GM18520 (cell line): ENCODE measurements around the gene FNDC3B.
"Not testable (repeated sequence)": the region's sequence is repeated elsewhere in the genome, so short reads cannot be mapped to it uniquely, and the experiment has no call there.

Experiments used
- ATAC-seq: cut with Tn5 transposase; IDR thresholded peaks from one replicate; pipeline ENCODE4 v1.9.1; 2021; ENCODE audit not compliant: unreplicated experiment

The FNDC3B gene

DNA sequence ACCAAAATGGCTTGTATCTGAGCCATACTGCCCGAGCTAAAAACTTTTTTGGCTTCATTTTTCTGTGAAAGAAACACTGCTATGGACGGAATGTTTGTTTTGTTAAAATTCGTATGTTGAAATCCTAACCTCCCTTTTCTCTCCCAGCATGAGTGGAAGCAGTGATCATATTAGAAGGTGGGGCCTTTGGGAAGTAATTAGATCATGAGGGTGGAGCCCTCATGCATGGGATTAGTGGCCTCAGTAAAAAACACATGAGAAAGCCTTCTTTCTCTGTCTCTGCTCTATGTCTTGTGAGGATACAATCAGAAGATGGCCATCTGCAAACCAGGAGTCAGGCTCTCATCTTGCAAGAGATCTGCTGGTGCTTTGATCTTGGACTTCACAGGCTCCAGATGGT is 7.4 kb upstream of the FNDC3B start:
- ATAC-seq: no peak

DNA sequence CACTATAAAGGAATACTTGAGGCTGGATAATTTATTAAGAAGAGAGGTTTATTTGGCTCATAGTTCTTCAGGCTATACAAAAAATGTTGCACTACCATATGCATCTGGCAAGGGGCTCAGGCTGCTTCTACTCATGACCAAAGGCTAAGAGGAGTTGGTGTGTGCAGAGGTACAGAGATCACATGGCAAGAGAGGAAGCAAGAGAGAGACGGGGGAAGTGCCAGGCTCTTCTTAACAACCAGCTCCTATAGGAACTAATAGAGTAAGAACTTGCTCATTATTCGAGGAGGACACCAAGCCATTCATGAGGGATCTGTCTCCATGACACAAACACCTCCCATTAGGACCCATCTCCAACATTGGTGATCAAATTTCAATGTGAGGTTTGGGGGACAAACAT is 6.0 kb upstream of the FNDC3B start:
- ATAC-seq: no peak

DNA sequence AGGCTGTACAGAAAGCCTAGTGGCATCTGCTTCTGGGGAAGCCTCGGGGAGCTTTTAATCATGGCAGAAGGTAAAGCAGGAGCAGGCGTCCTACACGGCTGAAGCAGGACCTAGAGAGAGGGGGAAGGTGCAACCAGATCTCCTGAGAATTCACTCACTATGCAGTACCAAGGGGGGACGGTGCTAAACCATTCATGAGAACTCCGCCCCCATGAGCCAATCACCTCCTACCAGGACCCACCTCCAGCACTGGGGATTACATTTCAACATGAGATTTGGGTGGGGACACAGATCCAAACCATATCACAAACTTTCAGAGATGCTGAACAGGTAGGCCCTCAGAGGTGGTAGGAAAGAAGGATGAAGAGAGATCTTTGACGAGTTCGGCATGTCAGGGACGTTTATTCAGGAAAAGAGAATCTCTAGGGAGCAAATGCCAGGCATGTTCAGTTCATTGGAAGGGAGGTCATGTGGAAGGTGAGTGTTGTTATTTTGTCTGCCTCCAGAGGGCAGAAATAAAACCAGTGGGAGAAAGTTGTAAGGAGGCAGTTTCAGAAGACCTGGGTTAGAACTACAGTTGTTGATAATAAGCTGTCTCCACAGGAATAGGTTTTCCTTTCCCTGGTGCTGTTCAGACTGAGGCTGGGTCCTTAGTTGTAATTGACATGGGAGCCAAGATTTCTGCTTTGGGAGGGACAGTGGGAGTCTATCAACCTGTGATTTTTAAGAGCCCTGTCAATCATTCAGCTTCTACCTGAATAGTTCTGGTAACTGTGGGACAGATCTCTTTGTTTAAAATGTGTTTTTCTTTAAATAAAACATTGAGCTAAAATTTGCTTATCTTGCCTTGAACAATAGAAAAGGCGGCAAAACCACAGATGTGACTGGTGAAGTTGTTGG is 4.3 kb upstream of the FNDC3B start:
- ATAC-seq: no peak

DNA sequence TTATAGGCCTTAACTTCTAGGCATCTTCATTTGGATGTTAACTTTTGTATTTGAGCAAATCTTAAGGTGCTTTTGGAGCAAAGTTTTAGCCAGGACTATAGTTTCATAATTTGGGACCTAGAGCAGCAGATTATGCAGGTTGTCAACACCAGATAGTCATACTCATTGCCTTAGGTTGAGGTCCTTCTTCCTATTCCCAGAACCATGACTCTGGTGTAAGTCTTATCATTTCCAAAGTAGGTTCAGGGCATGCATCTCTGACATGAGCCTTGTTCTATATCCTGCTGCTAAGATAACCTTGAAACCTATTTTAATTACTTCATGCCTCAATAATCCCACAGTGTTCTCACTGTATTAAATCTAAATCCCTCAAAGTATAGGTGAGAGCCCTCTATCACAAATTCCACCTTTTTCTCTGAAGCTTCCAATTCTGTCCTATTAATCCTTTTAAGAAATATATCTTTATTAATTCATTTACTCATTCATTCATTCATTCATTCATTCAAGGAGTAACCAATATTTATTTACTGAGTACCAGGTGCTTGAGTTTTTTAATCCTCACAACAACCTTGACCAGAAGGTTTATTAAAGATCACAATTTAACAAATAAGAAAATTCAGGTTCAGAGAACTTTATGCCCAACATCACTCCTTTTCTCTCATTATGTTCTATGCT is 2.7 kb upstream of the FNDC3B start:
- ATAC-seq: no peak

DNA sequence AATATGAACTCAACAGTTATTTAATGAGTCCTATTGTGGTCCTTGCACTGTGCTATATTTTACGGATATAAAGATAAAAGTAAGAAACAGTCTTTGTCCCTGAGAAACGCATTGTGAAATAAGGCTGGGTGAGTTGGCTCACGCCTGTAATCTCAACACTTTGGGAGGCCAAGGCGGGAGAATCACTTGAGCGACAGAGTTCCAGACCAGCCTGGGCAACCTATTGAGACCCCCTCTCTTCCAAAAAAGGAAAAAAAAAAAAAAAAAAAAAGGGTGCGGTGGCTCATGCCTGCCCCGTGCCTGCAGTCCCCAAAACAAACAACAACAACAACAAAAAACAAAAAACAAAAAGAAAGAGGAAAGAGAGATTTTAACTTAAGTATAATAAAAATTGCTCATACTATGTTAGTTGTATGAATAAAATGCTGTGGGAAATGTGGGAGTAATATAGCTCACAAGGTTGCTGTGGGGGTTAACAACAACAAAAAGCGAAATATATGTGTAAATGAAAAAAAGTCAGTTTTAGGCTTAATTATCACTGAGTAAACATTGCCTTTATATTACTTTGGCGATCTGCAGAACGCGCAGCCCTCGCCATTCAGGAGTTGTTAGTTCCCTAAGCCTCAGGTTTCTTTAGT is 461 bp upstream of the FNDC3B start:
- no peak for ATAC-seq

DNA sequence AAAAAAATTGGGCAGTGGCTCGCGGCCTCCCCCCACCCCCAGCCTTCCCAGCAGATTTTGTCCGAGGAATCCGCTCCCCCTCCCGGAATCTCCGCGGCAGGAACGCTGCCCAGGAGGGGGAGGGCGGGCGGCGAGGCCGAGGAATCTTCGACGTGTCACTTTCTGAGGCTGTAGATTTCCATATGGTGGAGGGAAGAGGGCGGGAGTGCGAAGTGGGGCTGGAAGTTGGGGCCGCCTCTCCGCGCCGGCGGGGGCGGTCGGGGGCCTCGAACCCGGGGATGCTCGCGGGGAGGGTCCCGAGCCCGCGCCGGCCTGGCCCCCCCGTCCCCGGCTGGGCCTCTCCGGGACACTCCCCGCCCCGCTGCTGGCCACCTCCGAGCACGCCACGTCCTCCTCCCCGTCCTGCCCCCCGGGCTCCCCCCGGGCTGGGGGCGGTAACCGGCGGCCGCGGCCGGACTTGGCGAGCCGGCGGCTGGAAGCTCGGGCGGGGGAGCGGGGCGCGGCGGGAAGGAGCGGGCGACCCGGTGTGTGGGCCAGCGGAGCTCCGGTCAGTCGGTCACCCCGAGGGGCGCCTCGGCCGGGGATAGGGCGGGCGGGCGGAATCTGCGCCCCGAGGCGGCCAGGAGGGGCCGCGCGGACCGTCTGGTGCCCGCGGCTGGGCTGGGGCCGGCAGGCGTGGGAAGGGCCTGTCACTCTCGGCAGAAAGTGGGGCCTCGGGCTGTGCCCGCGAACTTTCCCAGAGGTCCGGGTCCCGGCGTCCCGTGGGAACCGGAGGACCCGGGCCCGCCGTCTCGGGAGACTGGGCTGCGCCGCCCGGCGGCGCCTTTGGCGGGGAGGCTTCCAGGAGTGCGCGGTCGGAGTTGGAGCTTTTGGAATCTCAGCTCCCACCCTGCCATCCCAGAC is 951 bp downstream of the FNDC3B start:
- no peak for ATAC-seq

DNA sequence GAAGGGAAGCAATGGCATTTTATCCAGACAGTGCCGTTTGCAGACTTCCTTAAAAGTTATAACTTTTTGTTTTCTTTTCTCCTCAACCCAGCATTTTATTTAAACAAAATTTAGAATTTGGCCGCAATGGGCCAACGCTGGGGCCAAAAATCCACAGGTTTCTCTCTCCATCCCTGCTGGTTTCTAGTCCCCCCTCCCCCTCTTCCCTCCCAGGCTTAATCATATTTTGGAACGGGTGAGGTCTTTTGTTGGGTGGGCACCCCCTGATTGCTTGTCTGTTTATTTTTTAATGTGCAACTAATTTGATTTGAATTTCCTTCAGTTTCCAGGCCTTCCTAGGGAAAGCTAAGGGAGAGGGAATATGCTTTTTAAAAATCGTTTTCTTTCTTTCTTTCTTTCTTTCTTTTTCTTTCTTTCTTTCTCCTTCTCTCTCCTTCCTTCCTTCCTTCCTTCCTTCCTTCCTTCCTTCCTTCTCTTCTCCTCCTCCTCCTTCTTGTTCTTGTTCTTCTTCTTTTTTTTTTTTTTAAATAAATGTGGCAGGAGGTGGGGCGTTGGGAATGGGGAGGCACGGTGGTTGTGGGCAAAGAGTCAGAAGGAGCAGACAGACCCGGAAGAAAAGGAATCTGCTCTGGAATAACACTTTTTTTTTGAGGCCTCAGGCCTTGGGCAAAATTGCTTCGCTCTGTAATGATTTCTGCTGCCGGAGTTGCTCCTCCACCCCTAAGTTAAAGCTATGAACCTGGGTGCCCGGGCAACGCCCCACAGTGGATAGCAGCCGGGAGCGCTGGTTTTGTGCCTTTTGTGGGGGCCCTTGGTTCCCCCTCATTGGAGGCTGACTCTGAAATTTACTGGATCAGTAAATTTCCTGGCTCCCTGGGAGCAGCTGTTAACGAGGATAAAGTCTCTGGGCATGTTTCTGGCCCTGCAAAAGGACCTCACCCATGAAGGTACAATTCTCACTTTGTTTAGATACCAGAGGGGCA is 1.9 kb downstream of the FNDC3B start:
- ATAC-seq: no peak

DNA sequence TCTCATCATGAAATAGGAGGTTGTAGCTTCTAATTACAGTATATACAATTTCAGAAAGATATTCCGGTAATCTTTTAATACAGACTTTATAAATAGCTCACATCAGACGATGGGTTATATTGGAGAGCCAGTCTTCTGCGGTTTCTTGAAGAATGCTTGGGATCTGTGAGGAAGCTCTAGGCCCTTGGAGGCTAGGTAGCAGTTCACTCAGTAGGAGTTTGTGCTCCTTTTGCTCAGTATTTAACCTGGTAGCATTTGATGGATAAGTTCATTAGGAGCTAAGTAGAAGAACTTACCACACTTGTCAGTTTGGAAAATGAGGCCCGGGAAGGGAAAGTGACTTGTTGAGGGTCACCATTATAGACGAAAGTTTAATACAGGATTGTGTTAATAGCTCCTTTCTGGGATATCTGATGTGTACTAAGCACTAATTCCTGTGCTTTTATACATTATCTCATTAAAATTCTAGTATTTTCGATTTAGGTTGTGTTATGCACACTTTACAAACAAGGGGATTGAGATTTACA is 2.8 kb downstream of the FNDC3B start:
- ATAC-seq: no peak

DNA sequence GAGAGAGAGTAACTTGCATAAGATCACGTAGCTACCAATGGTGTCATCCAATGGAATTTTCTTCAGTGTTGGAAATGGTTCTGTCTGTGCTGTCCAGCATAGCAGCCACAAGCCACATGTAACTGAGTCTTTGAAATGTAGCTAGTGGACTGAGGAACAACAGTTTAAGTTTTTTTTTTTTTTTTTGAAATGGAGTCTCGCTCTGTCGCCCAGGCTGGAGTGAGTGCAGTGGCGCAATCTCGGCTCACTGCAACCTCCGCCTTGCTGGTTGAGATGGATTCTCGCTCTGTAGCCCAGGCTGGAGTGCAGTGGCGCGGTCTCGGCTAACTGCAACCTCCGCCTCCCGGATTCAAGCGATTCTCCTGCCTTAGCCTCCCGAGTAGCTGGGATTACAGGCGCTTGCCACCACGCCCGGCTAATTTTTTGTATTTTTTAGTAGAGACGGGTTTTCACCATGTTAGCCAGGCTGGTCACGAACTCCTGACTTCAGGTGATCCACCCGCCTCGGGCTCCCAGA is 3.3 kb downstream of the FNDC3B start:
- not testable (repeated sequence) for ATAC-seq

DNA sequence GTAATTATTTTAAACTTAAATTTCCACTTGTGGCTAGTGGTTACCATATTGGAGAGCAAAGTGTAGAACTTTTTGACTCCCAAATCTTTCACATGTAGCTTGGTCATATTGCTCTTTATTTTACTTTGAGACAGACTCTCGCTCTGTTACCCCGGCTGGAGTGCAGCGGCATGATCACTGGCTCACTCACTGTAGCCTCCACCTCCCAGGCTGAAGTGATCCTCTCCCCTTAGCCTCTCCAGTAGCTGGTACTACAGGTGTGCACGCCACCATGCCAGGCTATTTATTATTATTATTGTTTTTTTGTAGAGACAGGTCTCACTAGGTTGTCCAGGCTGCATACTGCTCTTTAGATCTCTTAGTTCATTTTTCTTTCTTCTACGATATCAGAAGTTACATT is 3.9 kb downstream of the FNDC3B start:
- no peak for ATAC-seq

DNA sequence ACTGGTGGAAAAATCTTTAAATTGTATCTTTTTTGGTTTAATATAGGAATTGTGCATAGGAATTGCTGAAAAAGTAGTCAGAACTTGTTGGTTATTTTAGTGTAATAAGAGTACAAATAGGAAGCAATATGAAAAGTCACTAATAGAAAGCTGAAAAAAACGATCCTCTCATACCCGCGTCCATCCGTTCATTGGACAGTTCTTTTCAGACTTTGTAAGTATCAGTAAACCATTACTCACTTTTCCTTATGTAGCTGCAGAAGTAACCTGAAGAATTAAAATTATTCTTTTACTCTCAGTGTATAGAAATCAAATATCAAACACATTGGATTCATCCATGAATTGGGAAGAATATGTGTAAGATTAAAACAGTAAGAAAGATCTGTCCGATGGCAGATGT is 4.4 kb downstream of the FNDC3B start:
- ATAC-seq: no peak

DNA sequence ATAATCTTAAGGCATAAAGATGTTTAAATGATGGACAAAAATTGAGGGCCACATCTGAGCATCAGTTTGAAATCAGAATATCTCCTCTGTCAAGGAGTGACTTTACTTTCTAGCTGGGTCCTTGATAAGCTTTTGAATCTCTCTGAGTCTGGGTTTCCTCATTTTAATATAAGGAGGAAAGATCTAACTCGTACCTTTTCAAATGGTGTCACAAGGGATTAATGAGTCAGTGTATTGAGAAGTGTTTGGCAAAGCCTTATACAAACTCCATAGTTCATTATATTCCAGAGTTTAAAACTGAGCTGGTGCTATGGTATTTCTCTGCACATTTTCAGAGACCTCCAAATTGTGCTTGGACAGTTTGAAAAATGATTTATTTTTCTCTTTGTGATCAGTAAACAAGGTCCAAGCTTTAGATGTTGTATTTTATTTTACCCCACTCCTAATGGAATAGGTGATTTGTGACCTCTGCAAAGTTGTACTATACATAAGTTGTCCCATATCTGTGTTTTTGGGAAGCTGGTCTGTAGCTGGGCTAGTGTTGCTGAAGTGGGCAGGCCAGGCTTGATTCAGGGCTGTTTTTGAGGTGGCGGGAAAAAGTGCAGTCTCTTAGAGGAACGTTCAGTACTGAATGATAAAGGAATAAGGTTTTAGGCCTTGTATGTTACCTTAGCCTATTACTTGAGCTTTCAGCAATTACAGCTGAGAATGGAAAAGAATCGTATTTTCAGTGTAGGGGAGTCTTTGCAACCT is 5.6 kb downstream of the FNDC3B start:
- ATAC-seq: no peak

DNA sequence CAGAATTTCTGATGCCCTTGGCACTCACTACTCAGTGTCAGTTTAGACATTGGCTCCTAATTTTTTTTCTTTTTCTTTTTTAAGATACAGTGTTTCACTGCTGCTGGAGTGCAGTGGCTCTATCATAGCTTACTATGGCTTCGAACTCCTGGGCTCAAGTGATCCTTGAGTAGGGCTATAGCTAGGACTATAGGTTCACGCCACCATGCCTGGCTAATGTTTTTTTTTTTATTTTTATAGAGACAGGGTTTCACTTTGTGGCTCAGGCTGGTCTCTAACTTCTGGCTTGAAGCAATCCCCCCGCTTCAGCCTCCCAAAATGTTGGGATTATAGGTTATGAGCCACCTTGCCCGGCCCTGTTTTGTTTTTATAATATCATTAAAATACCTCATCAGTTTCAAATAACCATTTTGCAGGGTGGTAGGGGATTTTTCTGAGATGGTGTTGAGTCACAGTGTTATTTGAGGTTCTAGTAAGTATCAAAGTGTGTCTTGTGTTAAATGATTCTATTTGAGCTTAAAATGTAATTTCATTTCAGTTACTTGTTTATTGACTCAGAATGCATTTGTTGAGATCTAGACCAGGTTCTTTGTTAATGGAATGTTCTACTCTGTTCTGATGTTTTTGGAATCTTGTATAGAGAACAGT is 7.0 kb downstream of the FNDC3B start:
- no peak for ATAC-seq

DNA sequence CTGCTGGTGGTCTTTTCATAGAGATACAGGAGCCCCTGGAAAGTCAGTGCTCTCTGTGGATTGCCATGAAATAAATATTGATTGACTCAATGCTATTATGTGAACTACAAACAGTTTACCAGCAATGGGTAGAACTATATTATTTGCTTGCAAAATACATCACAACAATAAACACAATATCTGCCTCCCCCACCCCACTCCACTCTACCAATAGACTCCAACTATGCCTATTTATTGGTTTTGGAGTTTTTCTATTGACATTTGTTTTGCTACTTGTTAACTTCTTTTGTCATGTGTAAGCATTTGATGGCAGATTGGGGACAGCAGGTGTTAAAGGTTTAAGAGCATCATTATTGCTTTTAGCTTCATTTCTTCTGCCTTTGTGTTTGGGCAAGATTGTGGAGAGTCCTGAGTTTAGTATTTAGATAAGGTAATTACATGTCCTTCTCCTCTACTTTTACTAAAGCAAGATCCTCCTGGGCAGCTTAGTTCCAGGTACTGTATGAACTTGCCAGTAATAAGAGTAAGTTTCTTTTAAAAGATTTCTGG is 8.3 kb downstream of the FNDC3B start:
- no peak for ATAC-seq

DNA sequence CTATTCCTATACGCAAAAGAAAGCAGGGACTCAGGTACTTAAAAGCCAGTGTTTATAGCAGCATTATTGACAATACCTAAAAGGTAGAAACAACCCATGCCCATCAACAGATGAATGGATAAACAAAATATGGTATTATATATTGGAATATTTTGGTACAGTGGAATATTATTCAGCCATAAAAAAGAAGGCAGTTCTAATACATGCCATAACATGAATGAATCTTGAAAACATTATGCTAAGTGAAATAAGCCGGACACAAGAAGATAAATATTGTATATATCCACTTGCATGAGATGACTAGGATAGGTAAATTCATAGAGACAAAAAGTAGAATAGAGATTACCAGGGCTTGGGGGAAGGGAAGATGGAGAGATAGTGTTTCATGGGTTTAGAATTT is 9.2 kb downstream of the FNDC3B start:
- no peak for ATAC-seq

DNA sequence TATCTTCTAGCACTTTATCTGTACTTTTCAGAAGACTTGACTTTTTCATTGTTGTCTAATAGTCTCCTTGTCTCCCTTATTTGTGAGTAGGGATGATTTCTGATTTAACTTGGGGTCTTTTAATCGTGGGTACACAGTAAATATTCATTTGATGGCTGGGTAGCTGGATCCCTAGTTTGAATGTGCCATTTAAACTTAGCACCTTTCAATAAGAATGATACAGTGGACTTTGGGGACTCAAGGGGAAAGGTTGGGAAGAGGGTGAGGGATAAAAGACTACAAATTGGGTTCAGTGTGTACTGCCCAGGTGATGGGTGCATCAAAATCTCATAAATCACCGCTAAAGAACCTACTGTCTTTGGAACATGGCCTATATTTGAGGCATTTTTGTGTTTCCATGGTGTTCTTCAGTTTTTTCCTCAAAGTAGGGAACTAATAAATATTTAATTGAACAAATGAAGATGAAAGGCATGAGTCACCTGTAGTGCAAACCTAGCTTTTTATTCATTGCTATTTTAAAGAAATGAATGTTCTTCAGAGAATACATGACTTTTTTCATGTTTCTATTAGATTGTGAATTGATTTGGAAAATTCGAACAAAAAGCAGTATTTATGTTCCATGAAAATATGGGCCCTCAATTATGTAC is 12.1 kb downstream of the FNDC3B start:
- no peak for ATAC-seq

DNA sequence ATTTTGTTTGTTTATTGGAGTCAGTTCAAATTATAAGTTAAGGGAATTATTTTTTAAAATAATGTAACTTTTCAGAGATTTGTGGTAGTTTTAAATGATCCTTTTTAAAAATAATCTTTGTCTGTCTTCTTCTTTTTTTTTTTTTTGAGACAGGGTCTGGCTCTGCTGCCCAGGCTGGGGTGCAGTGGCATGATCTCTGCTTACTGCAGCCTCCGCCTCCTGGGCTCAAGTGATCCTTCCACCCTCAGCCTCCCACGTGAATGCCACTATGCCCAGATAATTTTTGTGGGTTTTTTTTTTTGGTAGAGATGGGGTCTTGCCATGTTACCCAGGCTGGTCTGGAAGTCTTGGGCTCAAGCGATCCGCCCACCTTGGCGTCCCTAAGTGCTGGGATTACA is 12.6 kb downstream of the FNDC3B start:
- ATAC-seq: no peak
